GM19438 (cell line): ENCODE data around the gene FAM177A1.
"Not testable (repeated sequence)": the region's sequence is repeated elsewhere in the genome, so short reads cannot be mapped to it uniquely, and the experiment has no call there.

Source experiments
- ATAC-seq: cut with Tn5 transposase; IDR thresholded peaks from one replicate; pipeline ENCODE4 v1.9.1; 2021; ENCODE audit warnings: low read depth; ENCODE audit not compliant: unreplicated experiment

The FAM177A1 gene

DNA sequence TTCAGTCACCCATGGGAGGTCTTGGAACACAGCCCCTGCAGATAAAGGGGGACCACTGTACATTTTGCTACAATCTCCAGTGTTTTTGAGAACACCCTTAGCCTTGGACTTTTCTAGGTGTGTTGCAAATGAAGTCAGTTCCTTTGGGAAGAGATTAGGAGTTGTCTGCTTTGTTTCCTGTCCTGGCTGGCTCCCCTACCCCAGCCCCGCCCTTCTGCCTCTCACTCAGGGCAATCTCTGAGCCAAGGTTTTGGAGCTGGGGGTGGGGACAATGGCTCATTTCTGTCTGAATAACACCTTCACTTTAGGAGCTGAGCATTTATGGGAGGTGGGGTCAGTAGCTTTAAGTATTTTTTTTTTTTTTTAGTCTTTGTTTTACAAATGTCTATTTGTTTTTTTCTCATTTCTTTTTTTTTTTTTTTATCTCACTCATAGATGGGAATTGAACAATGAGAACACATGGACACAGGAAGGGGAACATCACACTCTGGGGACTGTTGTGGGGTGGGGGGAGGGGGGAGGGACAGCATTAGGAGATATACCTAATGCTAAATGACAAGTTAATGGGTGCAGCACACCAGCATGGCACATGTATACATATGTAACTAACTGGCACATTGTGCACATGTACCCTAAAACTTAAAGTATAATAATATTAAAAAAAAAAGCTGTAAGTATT lies 15.2 kb downstream of the FAM177A1 start:
- not testable (repeated sequence) for ATAC-seq

DNA sequence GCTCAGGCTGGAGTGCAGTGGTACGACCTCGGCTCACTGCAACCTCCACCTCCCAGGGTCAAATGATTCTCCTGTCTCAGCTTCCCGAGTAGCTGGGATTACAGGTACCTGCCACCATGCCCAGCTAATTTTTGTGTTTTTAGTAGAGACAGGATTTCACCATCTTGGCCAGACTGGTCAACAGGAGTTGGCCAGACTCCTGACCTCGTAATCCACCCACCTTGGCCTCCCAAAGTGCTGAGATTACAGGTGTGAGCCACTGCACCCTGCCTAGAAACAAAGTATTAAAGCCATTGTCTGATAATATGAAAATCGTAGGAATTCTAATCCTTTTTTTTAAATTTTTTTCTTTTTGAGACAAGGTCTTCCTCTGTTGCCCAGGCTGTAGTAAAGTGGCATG lies 19.7 kb downstream of the FAM177A1 start:
- ATAC-seq: not testable (repeated sequence)

GRCh38 chr14:35068238-35069012 lies 22.4 kb downstream of the FAM177A1 start:
- no peak for ATAC-seq

- no peak for ATAC-seq
Observed at GRCh38 chr14:35072226-35072625, 26.2 kb downstream of the FAM177A1 start.

- no peak for ATAC-seq
Observed at GRCh38 chr14:35073486-35073885, 27.4 kb downstream of the FAM177A1 start.

DNA sequence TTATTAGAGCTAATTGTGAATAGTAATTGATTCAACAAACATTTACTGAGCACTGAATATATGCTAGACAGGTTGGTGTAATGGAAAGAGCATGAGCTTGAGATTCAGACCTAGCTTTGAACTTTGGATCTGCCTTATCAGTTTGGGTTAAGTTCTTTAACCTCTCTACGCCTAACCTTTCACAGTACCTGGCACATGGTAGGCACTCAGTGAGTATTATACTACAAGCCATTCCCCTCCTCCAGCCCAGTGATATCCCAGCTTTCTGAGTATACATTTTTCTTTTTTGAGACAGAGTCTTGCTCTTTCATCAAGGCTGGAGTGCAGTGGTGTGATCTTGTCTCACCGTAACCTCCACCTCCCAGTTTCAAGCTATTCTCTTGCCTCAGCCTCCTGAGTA lies 32.0 kb downstream of the FAM177A1 start:
- ATAC-seq: no peak

DNA sequence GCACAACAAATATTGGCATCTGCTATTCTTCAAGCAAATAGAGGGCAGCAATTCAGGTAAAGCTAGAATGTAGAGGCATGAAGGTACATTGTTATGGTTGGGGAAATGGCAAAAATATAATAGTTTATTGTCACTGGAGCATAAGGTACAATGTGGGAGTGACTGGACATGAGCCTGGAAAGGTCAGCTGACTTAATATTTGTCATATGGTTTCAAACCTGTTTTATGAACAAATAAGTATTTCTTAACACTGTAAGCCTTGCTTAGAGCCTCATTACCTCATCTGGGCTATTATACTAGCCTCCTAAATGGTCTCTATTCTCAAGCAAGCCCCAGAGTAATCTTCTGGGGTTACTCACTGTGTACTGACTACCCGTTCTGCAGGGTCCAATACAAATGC lies 33.7 kb downstream of the FAM177A1 start:
- no peak for ATAC-seq

GRCh38 chr14:35083530-35084150 lies 37.6 kb downstream of the FAM177A1 start:
- ATAC-seq: no peak

GRCh38 chr14:35085441-35085840 lies 39.4 kb downstream of the FAM177A1 start:
- ATAC-seq: no peak

DNA sequence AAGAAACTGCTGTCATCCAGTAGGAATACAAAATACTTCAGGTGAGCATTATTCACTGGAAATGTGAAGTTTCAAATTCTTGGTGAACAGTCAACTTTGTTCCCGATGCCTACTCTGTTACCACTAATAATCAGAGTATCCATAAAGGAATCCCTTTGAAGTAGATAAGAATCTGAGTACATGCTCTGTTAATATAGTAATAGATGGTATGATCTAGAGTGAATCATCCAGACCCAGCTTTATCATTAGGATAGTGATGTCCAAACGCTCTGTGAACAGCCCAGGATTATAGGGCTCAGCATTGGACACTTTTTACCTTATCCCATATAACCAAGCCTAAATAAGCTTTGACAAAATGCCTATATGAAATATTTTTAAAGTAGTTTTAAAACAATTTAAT lies 42.4 kb downstream of the FAM177A1 start:
- no peak for ATAC-seq

DNA sequence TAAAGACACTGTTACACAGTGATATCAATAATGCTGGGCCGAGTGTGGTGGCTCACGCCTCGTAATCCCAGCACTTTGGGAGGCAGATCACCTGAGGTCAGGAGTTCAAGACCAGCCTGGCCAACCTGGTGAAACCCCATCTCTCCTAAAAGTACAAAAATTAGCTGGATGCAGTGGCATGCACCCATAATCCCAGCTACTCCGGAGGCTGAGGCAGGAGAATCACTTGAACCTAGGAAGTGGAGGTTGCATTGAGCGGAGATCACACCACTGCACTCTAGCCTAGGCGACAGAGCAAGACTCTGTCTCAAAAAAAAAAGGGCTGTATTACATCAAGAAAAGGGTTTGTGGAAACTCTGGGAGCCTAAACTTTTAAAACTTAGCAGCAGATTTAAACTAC lies 48.6 kb downstream of the FAM177A1 start:
- ATAC-seq: not testable (repeated sequence)

GRCh38 chr14:35107866-35108265 lies 61.8 kb downstream of the FAM177A1 start:
- ATAC-seq: no peak

DNA sequence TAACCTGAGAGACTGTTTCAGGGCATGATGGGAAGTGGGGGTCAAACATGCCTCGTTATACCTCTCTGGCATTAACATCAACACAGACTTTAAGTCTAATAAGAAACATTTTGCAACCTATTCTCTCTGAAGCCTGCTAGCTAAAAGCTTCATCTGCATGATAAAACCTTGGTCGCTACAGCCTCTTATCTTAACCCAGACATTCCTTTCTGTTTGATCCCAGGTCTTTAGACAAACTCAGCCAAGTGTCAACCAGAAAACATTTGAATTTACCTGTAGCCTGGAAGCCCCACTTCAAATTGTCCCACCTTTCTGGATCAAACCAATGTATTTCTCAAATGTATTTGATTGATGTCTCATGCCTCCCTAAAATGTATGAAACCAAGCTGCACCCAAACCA lies 66.6 kb downstream of the FAM177A1 start:
- ATAC-seq: no peak

DNA sequence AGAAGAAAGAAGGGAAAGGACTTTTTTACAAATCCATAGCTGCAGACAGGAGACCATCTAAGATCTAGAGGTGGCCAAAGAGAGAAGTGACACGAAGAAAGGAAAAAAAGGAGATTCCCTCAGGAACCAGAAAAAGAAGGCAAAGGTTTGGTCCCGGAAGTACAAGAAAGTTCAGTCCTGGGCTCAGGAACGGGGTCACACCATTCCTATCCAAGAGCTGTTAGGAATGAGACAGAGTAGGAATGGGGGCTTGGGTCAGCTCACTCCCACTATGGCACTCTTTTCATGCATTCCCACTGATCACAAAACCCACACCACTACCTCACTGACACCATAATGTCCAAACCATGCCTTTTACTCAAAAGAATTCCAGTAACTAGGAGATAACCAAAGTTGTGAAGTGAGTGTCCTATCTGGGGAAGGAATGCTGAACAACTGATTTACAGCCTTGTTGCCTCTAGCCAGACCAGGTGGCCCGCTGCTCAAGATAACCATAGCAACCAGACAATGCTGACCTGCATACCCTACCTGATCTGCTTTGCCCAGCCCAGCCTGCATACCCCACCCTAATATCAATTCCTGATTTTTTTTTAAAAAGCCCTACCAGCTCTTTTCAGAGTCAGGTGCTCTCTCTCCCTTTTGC lies 67.4 kb downstream of the FAM177A1 start:
- ATAC-seq: no peak

GRCh38 chr14:35114036-35114435 lies 68.0 kb downstream of the FAM177A1 start:
- ATAC-seq: no peak

GRCh38 chr14:35116242-35116641 lies 70.2 kb downstream of the FAM177A1 start:
- no peak for ATAC-seq

- no peak for ATAC-seq
Observed at GRCh38 chr14:35117112-35117511, 71.0 kb downstream of the FAM177A1 start.

DNA sequence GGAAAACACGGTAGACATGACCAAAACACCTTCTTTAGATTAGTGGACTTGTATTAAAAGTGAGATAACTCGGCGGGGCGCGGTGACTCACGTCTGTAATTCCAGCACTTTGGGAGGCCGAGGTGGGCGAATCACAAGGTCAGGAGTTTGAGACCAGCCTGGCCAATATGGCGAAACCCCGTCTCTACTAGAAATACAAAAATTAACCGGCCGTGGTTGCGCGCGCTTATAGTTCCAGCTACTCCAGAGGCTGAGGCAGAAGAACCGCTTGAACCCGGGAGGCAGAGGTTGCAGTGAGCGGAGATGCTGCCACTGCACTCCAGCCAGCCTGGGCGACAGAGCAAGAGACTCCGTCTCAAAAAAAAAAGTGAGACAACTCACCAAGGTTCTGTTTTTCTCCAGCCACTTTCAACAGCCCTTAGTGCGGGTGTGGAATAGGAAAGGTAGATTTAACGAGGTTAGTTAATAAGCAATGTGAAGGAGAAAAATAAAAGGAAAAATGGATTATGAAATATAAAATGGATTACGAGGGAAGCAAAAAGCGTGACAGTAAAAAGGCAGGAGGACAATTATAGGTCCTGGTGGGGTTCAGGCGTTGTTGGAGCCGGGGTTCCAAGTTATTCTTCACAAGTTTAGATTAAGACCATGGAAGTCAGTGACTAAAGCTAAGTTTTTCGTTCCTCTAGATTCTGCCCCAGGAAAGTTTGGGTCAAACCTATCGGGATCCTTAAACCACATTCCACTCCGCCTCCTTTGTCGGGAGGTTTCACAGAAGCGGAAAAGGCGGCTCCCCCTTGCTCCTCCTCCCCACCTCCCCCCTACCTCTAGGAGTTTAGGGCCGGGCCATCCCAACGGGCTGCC lies 75.2 kb downstream of the FAM177A1 start:
- no peak for ATAC-seq

DNA sequence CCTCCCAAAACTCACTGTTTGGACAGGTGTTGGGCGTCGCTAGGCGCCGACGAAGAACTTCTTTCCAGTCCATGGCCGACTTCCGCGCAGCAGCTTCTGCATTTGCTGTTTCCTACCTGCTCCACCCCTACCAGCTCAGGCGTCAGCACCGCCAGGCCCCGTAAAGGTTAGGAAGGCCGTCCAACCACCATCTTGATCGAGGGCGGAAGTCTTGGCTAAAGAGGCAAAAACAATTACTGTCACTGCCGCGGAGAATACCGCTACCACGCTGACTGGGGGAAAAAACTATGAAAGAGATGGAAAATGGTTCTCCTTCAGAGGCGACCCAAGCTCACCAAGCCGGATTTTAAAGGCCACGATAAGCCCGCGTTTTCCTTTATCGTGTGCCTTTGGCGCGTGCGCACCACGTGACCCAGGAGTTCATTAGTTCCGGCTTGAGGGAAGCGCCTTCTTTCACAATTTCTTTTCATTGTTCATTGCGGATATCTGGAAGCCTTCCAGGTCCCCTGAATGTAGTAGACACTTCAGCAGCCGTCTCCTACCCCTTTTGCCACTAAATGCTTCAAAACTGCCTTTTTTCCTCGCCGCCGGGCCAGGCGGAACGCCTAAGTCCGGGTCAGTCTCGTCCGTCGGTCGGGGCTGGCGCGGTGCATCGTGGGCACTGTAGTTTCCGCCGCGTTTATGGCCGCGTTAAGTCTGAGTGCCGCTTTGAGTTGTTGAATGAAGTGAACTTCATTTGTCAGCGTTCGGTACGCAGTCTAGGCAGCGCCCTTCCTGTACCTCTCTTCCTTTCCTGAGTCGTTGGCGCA lies 76.0 kb downstream of the FAM177A1 start, which contains the start of the genes PPP2R3C and PRORP:
Gene PPP2R3C (minus strand): TSS at position 104 of the 809 bp plus-strand sequence. CDS start 31 bp downstream, at position 73.
Gene PRORP (plus strand): TSS at position 666 of the 809 bp plus-strand sequence. CDS start 694 bp downstream, outside the sequence.
- peak; percentile 83 for ATAC-seq
